GM19328 (cell line): ENCODE data around the gene PPP2R3C.
"Not testable (repeated sequence)": the region's sequence is repeated elsewhere in the genome, so short reads cannot be mapped to it uniquely, and the experiment has no call there.

Source experiments
- ATAC-seq: cut with Tn5 transposase; IDR thresholded peaks from one replicate; pipeline ENCODE4 v1.9.1; 2021; ENCODE audit warnings: mild to moderate bottlenecking, moderate library complexity; ENCODE audit not compliant: unreplicated experiment

Gene PPP2R3C

DNA sequence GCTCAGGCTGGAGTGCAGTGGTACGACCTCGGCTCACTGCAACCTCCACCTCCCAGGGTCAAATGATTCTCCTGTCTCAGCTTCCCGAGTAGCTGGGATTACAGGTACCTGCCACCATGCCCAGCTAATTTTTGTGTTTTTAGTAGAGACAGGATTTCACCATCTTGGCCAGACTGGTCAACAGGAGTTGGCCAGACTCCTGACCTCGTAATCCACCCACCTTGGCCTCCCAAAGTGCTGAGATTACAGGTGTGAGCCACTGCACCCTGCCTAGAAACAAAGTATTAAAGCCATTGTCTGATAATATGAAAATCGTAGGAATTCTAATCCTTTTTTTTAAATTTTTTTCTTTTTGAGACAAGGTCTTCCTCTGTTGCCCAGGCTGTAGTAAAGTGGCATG is 56.1 kb downstream of the PPP2R3C start:
- ATAC-seq: not testable (repeated sequence)

DNA sequence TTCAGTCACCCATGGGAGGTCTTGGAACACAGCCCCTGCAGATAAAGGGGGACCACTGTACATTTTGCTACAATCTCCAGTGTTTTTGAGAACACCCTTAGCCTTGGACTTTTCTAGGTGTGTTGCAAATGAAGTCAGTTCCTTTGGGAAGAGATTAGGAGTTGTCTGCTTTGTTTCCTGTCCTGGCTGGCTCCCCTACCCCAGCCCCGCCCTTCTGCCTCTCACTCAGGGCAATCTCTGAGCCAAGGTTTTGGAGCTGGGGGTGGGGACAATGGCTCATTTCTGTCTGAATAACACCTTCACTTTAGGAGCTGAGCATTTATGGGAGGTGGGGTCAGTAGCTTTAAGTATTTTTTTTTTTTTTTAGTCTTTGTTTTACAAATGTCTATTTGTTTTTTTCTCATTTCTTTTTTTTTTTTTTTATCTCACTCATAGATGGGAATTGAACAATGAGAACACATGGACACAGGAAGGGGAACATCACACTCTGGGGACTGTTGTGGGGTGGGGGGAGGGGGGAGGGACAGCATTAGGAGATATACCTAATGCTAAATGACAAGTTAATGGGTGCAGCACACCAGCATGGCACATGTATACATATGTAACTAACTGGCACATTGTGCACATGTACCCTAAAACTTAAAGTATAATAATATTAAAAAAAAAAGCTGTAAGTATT is 60.5 kb downstream of the PPP2R3C start:
- ATAC-seq: not testable (repeated sequence)

- ATAC-seq: no peak
These were observed 69.2 kb downstream of the PPP2R3C start for GRCh38 chr14:35052637-35053036.

DNA sequence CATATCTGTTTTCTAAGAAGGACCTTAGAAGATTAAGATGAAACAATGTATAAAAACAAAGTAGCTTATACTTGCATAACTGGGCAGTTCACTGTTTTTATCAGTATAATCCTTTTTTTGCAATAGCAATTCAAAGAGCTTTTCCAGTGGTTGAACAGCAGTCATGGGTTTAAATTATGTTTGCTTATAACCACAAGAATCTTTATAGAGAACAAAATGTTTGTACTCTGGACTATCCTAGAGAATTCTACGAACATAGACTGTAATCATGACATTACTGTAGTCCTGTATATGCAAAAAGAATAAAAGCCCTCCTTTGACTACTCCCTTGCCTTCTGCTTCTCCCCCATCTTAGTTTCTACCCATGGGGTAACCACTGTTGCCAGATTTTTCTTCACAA is 70.0 kb downstream of the PPP2R3C start:
- no peak for ATAC-seq

GRCh38 chr14:35050652-35051051 is 71.1 kb downstream of the PPP2R3C start:
- no peak for ATAC-seq

DNA sequence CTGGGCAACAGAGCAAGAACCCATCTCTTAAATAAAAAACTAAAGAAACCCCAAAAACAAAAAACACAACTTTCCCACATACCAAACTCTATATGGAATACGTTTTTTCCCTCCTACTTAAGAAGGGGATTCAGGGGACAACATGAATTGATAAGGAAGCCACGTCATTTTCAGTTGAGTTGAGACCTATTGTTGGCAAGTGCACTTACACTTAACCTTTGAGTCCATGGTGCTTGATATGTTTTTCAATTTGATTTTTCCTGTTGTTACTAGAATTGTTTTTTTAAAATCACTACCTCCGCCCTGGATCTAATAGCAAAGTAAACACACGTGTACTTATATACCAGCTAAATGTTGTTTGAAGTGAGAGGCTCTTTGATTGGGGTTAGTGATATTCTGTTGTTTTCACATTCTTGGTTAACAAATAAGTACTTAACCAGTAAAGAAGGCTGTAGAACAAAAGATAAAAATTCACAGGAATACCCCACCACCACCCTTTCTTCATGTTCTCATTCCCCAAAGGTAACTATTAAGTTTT is 73.7 kb downstream of the PPP2R3C start:
- ATAC-seq: no peak

- ATAC-seq: peak; percentile 22
These were observed 74.8 kb downstream of the PPP2R3C start for GRCh38 chr14:35046751-35047536.

GRCh38 chr14:35046048-35046750 is 75.6 kb downstream of the PPP2R3C start, which contains the start of gene FAM177A1:
FAM177A1 (plus strand) TSS chr14:35046272; CDS start chr14:35046464, 192 bp downstream.
- ATAC-seq: peak; percentile 95

DNA sequence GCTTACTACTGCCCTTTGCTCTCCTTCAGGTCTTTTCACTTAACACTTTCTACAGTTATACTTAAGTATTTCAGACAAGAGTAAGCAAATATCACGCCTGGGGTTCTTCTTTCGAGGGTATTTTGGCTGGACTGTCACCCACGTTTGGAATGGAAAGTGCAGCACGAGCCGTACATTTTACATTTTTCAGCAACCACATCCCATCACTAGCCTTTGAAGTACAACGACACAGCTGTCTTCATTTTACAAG is 76.1 kb downstream of the PPP2R3C start:
- ATAC-seq: no peak

DNA sequence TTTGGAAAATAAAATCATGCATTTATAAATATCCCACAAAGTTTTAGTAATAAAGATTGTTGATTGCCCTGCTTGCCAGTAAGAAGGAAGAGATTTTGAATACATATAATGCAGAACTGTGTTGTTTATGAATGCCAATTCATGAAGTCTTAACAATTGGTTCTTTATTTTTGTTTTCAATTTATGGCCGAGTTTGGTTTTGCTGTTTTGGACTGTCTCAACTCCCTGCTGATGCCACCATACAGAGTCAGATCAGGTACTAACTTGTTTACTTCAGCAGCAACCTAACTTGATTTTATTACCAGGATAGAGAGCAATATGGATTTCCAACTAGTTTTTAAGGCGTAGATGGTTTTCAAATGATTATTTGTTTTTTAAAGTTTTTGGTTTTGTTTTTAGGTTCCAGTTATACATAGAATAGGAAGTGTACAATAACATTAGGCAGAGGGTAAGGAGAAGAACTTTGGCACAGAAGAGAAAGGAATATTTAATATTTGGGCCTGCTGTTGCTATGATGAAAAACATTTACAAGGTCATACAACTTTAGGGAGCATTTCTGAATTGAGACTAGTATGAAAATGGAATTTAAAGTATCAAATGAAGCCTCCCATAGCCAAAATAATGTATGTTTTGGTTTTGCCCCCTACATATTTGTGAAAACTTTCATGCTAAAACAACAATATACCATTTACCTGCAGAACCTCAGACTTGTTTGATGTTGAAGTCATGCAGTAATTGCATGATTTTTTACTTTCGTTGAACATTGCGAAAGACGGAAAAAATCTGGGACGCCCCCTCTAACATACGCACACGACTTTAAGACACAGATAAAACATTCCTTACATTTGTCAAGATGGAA is 76.6 kb downstream of the PPP2R3C start:
- ATAC-seq: no peak

DNA sequence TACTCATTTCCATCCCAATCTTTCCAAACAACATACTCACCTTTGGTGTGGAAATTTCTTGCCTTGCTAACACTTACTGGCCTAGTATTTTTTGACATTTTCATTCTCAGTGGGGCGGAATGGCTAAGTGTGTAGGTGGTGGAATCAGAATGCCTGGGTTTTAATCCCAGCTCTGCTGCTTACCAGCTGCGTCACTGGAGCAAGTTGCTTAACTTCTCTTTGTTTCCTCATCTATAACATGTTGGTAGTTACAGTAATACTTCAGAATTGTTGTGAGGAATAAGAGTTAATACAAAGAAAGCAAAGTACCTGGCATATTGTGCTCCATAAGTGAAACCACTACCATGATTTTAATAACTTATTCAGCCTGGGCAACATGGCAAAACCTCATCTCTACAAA is 78.7 kb downstream of the PPP2R3C start:
- no peak for ATAC-seq

- no peak for ATAC-seq
These were observed 79.2 kb downstream of the PPP2R3C start for GRCh38 chr14:35042632-35043031.

DNA sequence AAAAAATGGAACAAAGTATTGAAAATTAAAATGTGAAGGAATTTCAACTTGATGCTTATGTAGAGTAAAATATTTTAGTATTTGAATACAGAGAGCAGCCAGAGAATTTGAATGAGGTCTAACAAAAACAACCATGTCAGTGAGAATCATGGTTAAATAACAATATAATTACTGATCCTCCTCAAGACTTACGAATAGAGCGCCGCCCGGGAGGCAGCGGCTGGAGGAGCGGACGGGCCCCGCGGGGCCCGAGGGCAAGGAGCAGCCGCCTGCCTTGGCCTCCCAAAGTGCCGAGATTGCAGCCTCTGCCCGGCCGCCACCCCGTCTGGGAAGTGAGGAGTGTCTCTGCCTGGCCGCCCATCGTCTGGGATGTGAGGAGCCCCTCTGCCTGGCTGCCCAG is 83.5 kb downstream of the PPP2R3C start:
- ATAC-seq: not testable (repeated sequence)
